ENCODE measurements around the gene IL22. TPM values are rescaled to one million over a fixed set of nuclear protein-coding genes. Genes with fewer than 3 reads are reported as not detected.

Gene IL22
- total and polyA plus RNA-seq, 7 experiments from 2014 or later = 1.8 TPM; not detected in 6

- CTCF ChIA-PET = interaction anchor here (0.7 kb wide), 1 partner anchor 801 kb away, joined by 4 read pairs; no protein-coding TSS in a partner anchor
- H3K27ac Mint-ChIP-seq = peak overlapping the region in 1 of 9 donors; percentile 53
Measured at GRCh38 chr12:68268967-68269366, 15.6 kb upstream of the IL22 start.

GRCh38 chr12:68267892-68268396 lies 14.5 kb upstream of the IL22 start:
- Histone ChIP-seq H3K36me3 (ENCODE audit: control insufficient read depth in 2 of 3, insufficient read depth in 3 of 3, low read length in 3 of 3) (no peaks in the 10 kb centered on the region), H3K4me3 (ENCODE audit: low read length) (no peak overlapping the region), H3K4me1 (ENCODE audit: control insufficient read depth in 2 of 2, insufficient read depth in 2 of 2, low read length in 2 of 2) (no peaks in the 10 kb centered on the region), H3K27me3 (ENCODE audit: control insufficient read depth in 2 of 2, insufficient read depth in 2 of 2, low read length in 2 of 2) (no peaks in the 10 kb centered on the region), H3K27ac (ENCODE audit: low read depth, low read length) (no peak overlapping the region), H3K9me3 (ENCODE audit: control insufficient read depth in 2 of 3, low read length in 3 of 3) (no peaks in the 10 kb centered on the region)
- Mint-ChIP-seq H3K36me3 (peaks cover 0 to 25% (median 0%) of the 10 kb centered on the region in 5 donors), H3K27ac (peak overlapping the region in 1 of 9 donors; percentile 69), H3K4me3 (peak overlapping the region in 1 of 10 donors; percentile 61), H3K9me3 (peaks cover 0 to 2% (median 0%) of the 10 kb centered on the region in 11 donors), H3K27me3 (peaks cover 0 to 8% (median 6%) of the 10 kb centered on the region in 5 donors), H3K4me1 (peaks cover 0 to 49% (median 0%) of the 10 kb centered on the region in 7 donors)
- DNase-seq (peak in 1 of 9 donors; percentile 33), ATAC-seq (no peak)
- ChIA-PET CTCF (no interaction called here), POLR2A (no interaction called here)
- intact Hi-C loops (cut with micrococcal nuclease) = loop anchor here in 1 of 2 donors (1.0 to 2.0 kb wide), 2 partner anchors 9 to 27 kb away; no protein-coding TSS in a partner anchor

More at GRCh38 chr12:68268967-68269366, 15.6 kb upstream of the IL22 start:
- Histone ChIP-seq H3K27ac (ENCODE audit: low read depth, low read length) (no peak overlapping the region), H3K27me3 (ENCODE audit: control insufficient read depth in 2 of 2, insufficient read depth in 2 of 2, low read length in 2 of 2) (no peaks in the 10 kb centered on the region), H3K4me1 (ENCODE audit: control insufficient read depth in 2 of 2, insufficient read depth in 2 of 2, low read length in 2 of 2) (no peaks in the 10 kb centered on the region), H3K9me3 (ENCODE audit: control insufficient read depth in 2 of 3, low read length in 3 of 3) (no peaks in the 10 kb centered on the region), H3K36me3 (ENCODE audit: control insufficient read depth in 2 of 3, insufficient read depth in 3 of 3, low read length in 3 of 3) (no peaks in the 10 kb centered on the region), H3K4me3 (ENCODE audit: low read length) (no peak overlapping the region)
- DNase-seq (no peak), ATAC-seq (no peak)
- Mint-ChIP-seq H3K36me3 (peaks cover 0 to 25% (median 0%) of the 10 kb centered on the region in 5 donors), H3K4me3 (no peak overlapping the region), H3K27me3 (peaks cover 0 to 6% (median 5%) of the 10 kb centered on the region in 5 donors), H3K4me1 (peaks cover 0 to 49% (median 0%) of the 10 kb centered on the region in 7 donors), H3K9me3 (peaks cover 0 to 2% (median 0%) of the 10 kb centered on the region in 11 donors)
- intact Hi-C loops (cut with micrococcal nuclease) = loop anchor here in 1 of 2 donors (1.0 to 2.0 kb wide), 2 partner anchors 8 to 28 kb away; no protein-coding TSS in a partner anchor
- POLR2A ChIA-PET = no interaction called here

- H3K36me3 ChIP-seq (ENCODE audit: control insufficient read depth in 2 of 3, insufficient read depth in 3 of 3, low read length in 3 of 3) = no peaks in the 10 kb centered on the region
- Mint-ChIP-seq H3K27ac (no peak overlapping the region), H3K4me3 (peak overlapping the region in 1 of 10 donors; percentile 13), H3K36me3 (peaks cover 0 to 20% (median 0%) of the 10 kb centered on the region in 5 donors), H3K9me3 (peaks cover 0 to 2% (median 0%) of the 10 kb centered on the region in 11 donors), H3K4me1 (peaks cover 0 to 61% (median 2%) of the 10 kb centered on the region in 7 donors), H3K27me3 (peaks cover 0 to 13% (median 6%) of the 10 kb centered on the region in 5 donors)
- no peaks in the 10 kb centered on the region for H3K9me3 ChIP-seq (ENCODE audit: control insufficient read depth in 2 of 3, low read length in 3 of 3)
- DNase-seq = no peak
- H3K4me1 ChIP-seq (ENCODE audit: control insufficient read depth in 2 of 2, insufficient read depth in 2 of 2, low read length in 2 of 2) = no peaks in the 10 kb centered on the region
- ChIA-PET CTCF (interaction anchor here (1.1 kb wide), 1 partner anchor 42 kb away, joined by 3 read pairs; no protein-coding TSS in a partner anchor), POLR2A (interaction anchor here (0.8 kb wide), 1 partner anchor 106 kb away, joined by 3 read pairs; no protein-coding TSS in a partner anchor)
- H3K27me3 ChIP-seq (ENCODE audit: control insufficient read depth in 2 of 2, insufficient read depth in 2 of 2, low read length in 2 of 2) = no peaks in the 10 kb centered on the region
- no peak for ATAC-seq
- intact Hi-C loops (cut with micrococcal nuclease) = no loop called here
- H3K27ac ChIP-seq (ENCODE audit: low read depth, low read length) = no peak overlapping the region
- no peak overlapping the region for H3K4me3 ChIP-seq (ENCODE audit: low read length)
Measured at GRCh38 chr12:68264857-68265256, 11.5 kb upstream of the IL22 start.

GRCh38 chr12:68264158-68264855 lies 10.9 kb upstream of the IL22 start:
- DNase-seq (no peak), ATAC-seq (no peak)
- ChIA-PET CTCF (interaction anchor here (1.1 kb wide), 1 partner anchor 42 kb away, joined by 3 read pairs; no protein-coding TSS in a partner anchor), POLR2A (interaction anchor here (0.8 kb wide), 2 partner anchors 106 to 346 kb away, joined by 3 read pairs; partner anchors contain the start of gene RAP1B)
- H3K27me3 ChIP-seq (ENCODE audit: control insufficient read depth in 2 of 2, insufficient read depth in 2 of 2, low read length in 2 of 2) = no peaks in the 10 kb centered on the region
- Mint-ChIP-seq H3K4me1 (peaks cover 0 to 61% (median 4%) of the 10 kb centered on the region in 7 donors), H3K4me3 (no peak overlapping the region), H3K27ac (peak overlapping the region in 1 of 9 donors; percentile 15), H3K36me3 (peaks cover 0 to 14% (median 0%) of the 10 kb centered on the region in 5 donors), H3K27me3 (peaks cover 0 to 17% (median 6%) of the 10 kb centered on the region in 5 donors), H3K9me3 (peaks cover 0 to 2% (median 0%) of the 10 kb centered on the region in 11 donors)
- H3K4me1 ChIP-seq (ENCODE audit: control insufficient read depth in 2 of 2, insufficient read depth in 2 of 2, low read length in 2 of 2) = peaks cover 0 to 3% of the 10 kb centered on the region in 2 donors
- H3K27ac ChIP-seq (ENCODE audit: low read depth, low read length) = no peak overlapping the region
- no peak overlapping the region for H3K4me3 ChIP-seq (ENCODE audit: low read length)
- no peaks in the 10 kb centered on the region for H3K9me3 ChIP-seq (ENCODE audit: control insufficient read depth in 2 of 3, low read length in 3 of 3)
- intact Hi-C loops (cut with micrococcal nuclease) = no loop called here
- H3K36me3 ChIP-seq (ENCODE audit: control insufficient read depth in 2 of 3, insufficient read depth in 3 of 3, low read length in 3 of 3) = no peaks in the 10 kb centered on the region

GRCh38 chr12:68263366-68263765 lies 10.0 kb upstream of the IL22 start:
- Histone ChIP-seq H3K27ac (ENCODE audit: low read depth, low read length) (no peak overlapping the region), H3K9me3 (ENCODE audit: control insufficient read depth in 2 of 3, low read length in 3 of 3) (no peaks in the 10 kb centered on the region), H3K4me1 (ENCODE audit: control insufficient read depth in 2 of 2, insufficient read depth in 2 of 2, low read length in 2 of 2) (peaks cover 0 to 7% of the 10 kb centered on the region in 2 donors), H3K27me3 (ENCODE audit: control insufficient read depth in 2 of 2, insufficient read depth in 2 of 2, low read length in 2 of 2) (no peaks in the 10 kb centered on the region), H3K36me3 (ENCODE audit: control insufficient read depth in 2 of 3, insufficient read depth in 3 of 3, low read length in 3 of 3) (no peaks in the 10 kb centered on the region), H3K4me3 (ENCODE audit: low read length) (no peak overlapping the region)
- H3K27me3 Mint-ChIP-seq = peaks cover 0 to 20% (median 6%) of the 10 kb centered on the region in 5 donors
- DNase-seq (no peak), ATAC-seq (no peak)
- H3K9me3 Mint-ChIP-seq = peaks cover 0 to 2% (median 0%) of the 10 kb centered on the region in 11 donors
- ChIA-PET POLR2A (no interaction called here), CTCF (no interaction called here)
- intact Hi-C loops (cut with micrococcal nuclease) = no loop called here
- peaks cover 0 to 13% (median 0%) of the 10 kb centered on the region in 5 donors for H3K36me3 Mint-ChIP-seq
- no peak overlapping the region for H3K4me3 Mint-ChIP-seq
- no peak overlapping the region for H3K27ac Mint-ChIP-seq
- peaks cover 0 to 58% (median 4%) of the 10 kb centered on the region in 7 donors for H3K4me1 Mint-ChIP-seq

- Histone ChIP-seq H3K36me3 (ENCODE audit: control insufficient read depth in 2 of 3, insufficient read depth in 3 of 3, low read length in 3 of 3) (no peaks in the 10 kb centered on the region), H3K9me3 (ENCODE audit: control insufficient read depth in 2 of 3, low read length in 3 of 3) (no peaks in the 10 kb centered on the region), H3K4me1 (ENCODE audit: control insufficient read depth in 2 of 2, insufficient read depth in 2 of 2, low read length in 2 of 2) (peaks cover 0 to 7% of the 10 kb centered on the region in 2 donors), H3K27me3 (ENCODE audit: control insufficient read depth in 2 of 2, insufficient read depth in 2 of 2, low read length in 2 of 2) (no peaks in the 10 kb centered on the region), H3K27ac (ENCODE audit: low read depth, low read length) (no peak overlapping the region), H3K4me3 (ENCODE audit: low read length) (no peak overlapping the region)
- peaks cover 0 to 2% (median 0%) of the 10 kb centered on the region in 11 donors for H3K9me3 Mint-ChIP-seq
- H3K4me3 Mint-ChIP-seq = no peak overlapping the region
- no peak for ATAC-seq
- no peak for DNase-seq
- H3K27me3 Mint-ChIP-seq = peaks cover 0 to 30% (median 6%) of the 10 kb centered on the region in 5 donors
- intact Hi-C loops (cut with micrococcal nuclease) = loop anchor here in 1 of 2 donors (2.0 kb wide), 1 partner anchor 21 kb away; no protein-coding TSS in a partner anchor
- POLR2A ChIA-PET = interaction anchor here (1.4 kb wide), 1 partner anchor 10 kb away, joined by 3 read pairs; no protein-coding TSS in a partner anchor
- H3K4me1 Mint-ChIP-seq = peaks cover 0 to 46% (median 2%) of the 10 kb centered on the region in 7 donors
- peaks cover 0 to 13% (median 0%) of the 10 kb centered on the region in 5 donors for H3K36me3 Mint-ChIP-seq
- no peak overlapping the region for H3K27ac Mint-ChIP-seq
- CTCF ChIA-PET = no interaction called here
Measured at GRCh38 chr12:68261896-68262295, 8.5 kb upstream of the IL22 start.

Data from naive thymus-derived CD4-positive, alpha-beta T cell (primary cell).